Activated naive CD4-positive, alpha-beta T cell treated with anti-CD3 and anti-CD28 coated beads, Interleukin-2, amount 10 ng/mL, durations not matched to agents 7 days and 5 days (primary cell): Measurements from ENCODE around the gene RPL18A.
A peak's percentile ranks its signal among the peaks of the same experiment; 100 is the strongest.
"Not testable (repeated sequence)": the region's sequence is repeated elsewhere in the genome, so short reads cannot be mapped to it uniquely, and the experiment has no call there.

ENCODE experiments used
- CTCF ChIA-PET: fragments of 350-600 bp; sonication (Branson Sonifier 250); formaldehyde crosslinking; loops from one replicate; lab custom pipeline; 2021; ENCODE audit warnings: antibody characterized with exemption; lab: Charles Lee
- DNase-seq: peaks from one replicate; pipeline ENCODE4 v3.0.0-alpha.2; 2020
- H3K27ac Mint-ChIP-seq: one replicate; pipeline ENCODE4 v1.8.0; 2021; ENCODE audit warnings: mild to moderate bottlenecking, moderate library complexity, mixed read lengths
- H3K27me3 Mint-ChIP-seq: one replicate; pipeline ENCODE4 v1.8.0; 2021; ENCODE audit warnings: mild to moderate bottlenecking, mixed read lengths
- H3K36me3 Mint-ChIP-seq: one replicate; pipeline ENCODE4 v1.8.0; 2021; ENCODE audit warnings: mixed read lengths
- H3K4me1 Mint-ChIP-seq: one replicate; pipeline ENCODE4 v1.8.0; 2021; ENCODE audit warnings: mixed read lengths
- H3K4me3 Mint-ChIP-seq: one replicate; pipeline ENCODE4 v1.8.0; 2021; ENCODE audit warnings: mild to moderate bottlenecking, moderate library complexity, mixed read lengths
- H3K9me3 Mint-ChIP-seq: one replicate; pipeline ENCODE4 v1.8.0; 2021; ENCODE audit warnings: mixed read lengths

Gene RPL18A

DNA sequence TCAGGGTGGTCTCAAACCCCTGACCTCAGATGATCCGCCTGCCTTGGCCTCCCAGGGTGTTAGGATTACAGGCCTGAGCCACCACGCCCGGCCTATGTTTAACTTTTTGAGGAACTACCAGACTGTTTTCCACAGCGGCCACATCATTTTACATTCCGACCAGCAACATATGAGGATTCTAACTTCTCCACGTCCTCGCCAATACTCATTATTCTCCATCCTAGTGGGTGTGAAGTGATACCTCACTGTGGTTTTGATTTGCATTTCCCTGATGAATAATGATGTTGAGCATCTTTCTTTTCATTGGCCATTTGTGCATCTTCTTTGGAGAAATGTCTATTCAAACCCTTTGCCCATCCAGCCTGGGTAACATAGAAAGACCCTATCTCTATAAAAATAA lies 26.8 kb downstream of the RPL18A start:
- H3K27me3 Mint-ChIP-seq: peaks cover 2% of the 10 kb centered on the region
- H3K4me1 Mint-ChIP-seq: no peaks in the 10 kb centered on the region
- no peak overlapping the region for H3K27ac Mint-ChIP-seq
- no peak for DNase-seq
- CTCF ChIA-PET: no interaction called here
- no peaks in the 10 kb centered on the region for H3K9me3 Mint-ChIP-seq
- no peaks in the 10 kb centered on the region for H3K36me3 Mint-ChIP-seq
- no peak overlapping the region for H3K4me3 Mint-ChIP-seq

- DNase-seq, H3K36me3 Mint-ChIP-seq, H3K27ac Mint-ChIP-seq, H3K9me3 Mint-ChIP-seq, H3K4me3 Mint-ChIP-seq, H3K27me3 Mint-ChIP-seq, CTCF ChIA-PET, H3K4me1 Mint-ChIP-seq: not testable (repeated sequence)
These were observed 27.5 kb downstream of the RPL18A start for GRCh38 chr19:17887221-17887620.

DNA sequence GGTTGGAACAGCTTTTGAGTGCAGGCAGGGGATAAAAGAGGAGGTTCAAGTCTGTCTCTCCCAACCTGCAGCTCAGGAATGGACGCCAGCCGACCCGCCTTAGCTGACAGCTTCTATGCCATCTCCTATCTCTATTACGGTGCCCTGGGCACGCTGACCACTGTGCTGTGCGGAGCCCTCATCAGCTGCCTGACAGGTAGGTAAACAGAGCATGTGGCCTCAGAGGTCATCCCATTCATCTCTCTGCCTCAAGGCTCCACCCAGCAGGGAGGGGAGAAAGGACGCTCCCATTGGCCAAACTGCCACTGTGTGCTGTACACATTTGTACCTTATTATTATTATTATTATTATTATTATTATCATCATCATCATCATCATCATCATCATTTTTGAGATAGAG lies 28.6 kb downstream of the RPL18A start:
- Mint-ChIP-seq H3K36me3 (no peaks in the 10 kb centered on the region), H3K27me3 (no peaks in the 10 kb centered on the region), H3K4me1 (no peaks in the 10 kb centered on the region), H3K27ac (no peak overlapping the region), H3K9me3 (no peaks in the 10 kb centered on the region), H3K4me3 (no peak overlapping the region)
- DNase-seq: no peak
- CTCF ChIA-PET: no interaction called here

GRCh38 chr19:17889609-17890214 lies 30.0 kb downstream of the RPL18A start:
- Mint-ChIP-seq H3K4me1 (no peaks in the 10 kb centered on the region), H3K27me3 (no peaks in the 10 kb centered on the region), H3K4me3 (no peak overlapping the region), H3K36me3 (no peaks in the 10 kb centered on the region), H3K27ac (no peak overlapping the region), H3K9me3 (no peaks in the 10 kb centered on the region)
- peak; percentile 47 for DNase-seq
- CTCF ChIA-PET: no interaction called here

GRCh38 chr19:17893766-17894165 lies 34.1 kb downstream of the RPL18A start:
- Mint-ChIP-seq H3K4me3 (no peak overlapping the region), H3K4me1 (no peaks in the 10 kb centered on the region), H3K36me3 (no peaks in the 10 kb centered on the region), H3K27ac (no peak overlapping the region), H3K27me3 (peaks cover 1% of the 10 kb centered on the region), H3K9me3 (no peaks in the 10 kb centered on the region)
- CTCF ChIA-PET: no interaction called here
- no peak for DNase-seq

DNA sequence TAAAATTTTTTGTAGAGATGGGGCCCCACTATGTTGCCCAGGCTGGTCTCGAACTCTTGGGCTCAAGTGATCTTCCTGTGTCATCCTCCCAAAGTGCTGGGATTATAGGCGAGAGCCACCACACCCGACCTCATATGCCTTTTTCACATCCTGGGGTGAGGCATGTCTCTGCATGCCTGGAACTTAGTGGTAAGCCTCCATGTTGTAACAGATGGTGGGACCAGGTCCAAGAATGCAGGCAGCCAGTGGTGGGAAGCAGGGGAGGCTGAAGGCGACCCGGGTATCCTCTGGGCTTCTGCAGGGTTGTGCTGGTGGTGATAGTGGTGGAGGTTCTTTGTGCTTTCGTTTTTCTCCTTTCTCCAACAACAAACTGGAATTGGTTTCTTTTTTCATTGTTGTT lies 43.0 kb downstream of the RPL18A start:
- Mint-ChIP-seq H3K27me3 (peaks cover 23% of the 10 kb centered on the region), H3K27ac (no peak overlapping the region), H3K4me3 (no peak overlapping the region), H3K36me3 (no peaks in the 10 kb centered on the region), H3K4me1 (peaks cover 4% of the 10 kb centered on the region), H3K9me3 (no peaks in the 10 kb centered on the region)
- CTCF ChIA-PET: no interaction called here
- no peak for DNase-seq

GRCh38 chr19:17908244-17908643 lies 48.5 kb downstream of the RPL18A start:
- Mint-ChIP-seq H3K36me3 (no peaks in the 10 kb centered on the region), H3K4me3 (no peak overlapping the region)
- CTCF ChIA-PET: interaction anchor here (0.6 kb wide), 1 partner anchor 88 kb away, joined by 3 read pairs; no protein-coding TSS in a partner anchor

DNA sequence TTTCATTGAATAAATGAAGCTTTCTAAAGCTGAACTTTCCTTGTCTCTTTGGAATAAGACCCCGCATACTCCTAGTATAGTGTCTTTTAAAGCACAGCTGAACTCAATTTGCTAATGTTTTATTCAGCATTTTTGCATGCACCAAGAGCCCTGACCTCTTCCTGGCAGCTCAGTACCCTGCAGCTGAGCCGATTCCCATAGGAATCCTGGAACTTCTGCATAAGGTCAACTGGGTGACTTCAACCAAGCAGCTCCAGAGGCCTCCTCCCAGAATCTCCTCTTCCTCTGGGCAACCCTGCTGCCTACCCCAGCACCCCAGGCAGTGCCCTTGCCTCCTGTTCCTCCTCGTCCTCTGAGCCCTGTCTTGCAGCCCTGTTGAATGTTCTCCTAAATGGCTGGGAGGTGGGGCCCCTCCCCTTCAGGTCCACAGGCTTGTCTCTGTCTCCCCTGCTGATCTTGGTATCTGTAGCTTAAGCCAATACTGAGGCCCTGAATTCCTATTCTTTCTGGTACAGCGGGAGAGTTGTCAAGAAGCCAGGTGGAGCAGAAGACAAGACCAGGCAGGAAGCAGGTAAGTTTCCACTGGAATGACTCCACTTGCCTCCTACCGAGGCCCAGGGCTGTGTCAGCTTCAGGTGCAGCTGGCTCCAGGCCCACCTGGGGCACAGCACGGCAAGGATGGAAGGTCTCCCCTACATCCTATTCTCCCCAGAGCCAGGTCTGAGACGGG lies 49.5 kb downstream of the RPL18A start:
- Mint-ChIP-seq H3K9me3 (peaks cover 13% of the 10 kb centered on the region), H3K36me3 (no peaks in the 10 kb centered on the region), H3K27me3 (peaks cover 6% of the 10 kb centered on the region), H3K4me3 (no peak overlapping the region), H3K27ac (no peak overlapping the region), H3K4me1 (no peaks in the 10 kb centered on the region)
- DNase-seq: no peak
- CTCF ChIA-PET: interaction anchor here (0.6 kb wide), 2 partner anchors 22 to 49 kb away, joined by 3 to 4 read pairs; partner anchors contain the start of gene RPL18A

More at GRCh38 chr19:17908244-17908643, 48.5 kb downstream of the RPL18A start:
- Mint-ChIP-seq H3K27me3 (peaks cover 6% of the 10 kb centered on the region), H3K9me3 (peaks cover 10% of the 10 kb centered on the region), H3K27ac (no peak overlapping the region), H3K4me1 (no peaks in the 10 kb centered on the region)
- DNase-seq: no peak

DNA sequence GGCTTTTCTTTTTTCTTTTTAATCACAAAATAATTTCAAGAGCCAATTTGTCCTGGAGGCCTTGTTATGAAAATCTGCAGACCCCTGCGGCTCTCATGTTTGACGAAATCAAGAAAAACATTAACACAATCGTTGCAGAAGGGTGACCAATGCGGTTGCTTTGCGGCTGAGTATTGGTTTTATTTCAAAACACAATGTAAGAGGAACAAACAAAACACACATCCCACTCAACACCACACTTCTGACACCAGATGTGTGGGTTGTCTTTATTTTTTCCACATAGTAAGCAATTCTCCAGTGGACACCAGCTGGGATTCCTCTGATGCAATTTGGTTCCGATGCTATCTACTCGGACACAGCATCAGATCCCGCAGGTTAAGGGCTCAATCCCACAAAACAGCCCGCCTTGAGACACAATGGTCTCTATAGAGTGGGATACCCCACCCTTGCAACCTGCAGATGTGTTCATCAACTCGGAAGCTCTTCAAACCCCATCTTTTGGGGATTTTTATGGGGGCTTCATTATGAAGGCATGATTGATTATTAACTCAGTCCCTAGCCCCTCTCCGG lies 51.2 kb downstream of the RPL18A start:
- Mint-ChIP-seq H3K27me3 (peaks cover 6% of the 10 kb centered on the region), H3K27ac (no peak overlapping the region), H3K4me3 (no peak overlapping the region), H3K36me3 (no peaks in the 10 kb centered on the region), H3K9me3 (peaks cover 13% of the 10 kb centered on the region), H3K4me1 (no peaks in the 10 kb centered on the region)
- CTCF ChIA-PET: no interaction called here
- DNase-seq: no peak
